SH-SY5Y (cell line): Measurements from ENCODE around the gene PCDHA6.

Experiments
- GATA2 ChIP-seq: IDR thresholded peaks from 2 replicates; pipeline ENCODE4 v1.6.1; 2011; ENCODE audit warnings: mild to moderate bottlenecking, low read depth, low read length
- GATA3 ChIP-seq: IDR thresholded peaks from 2 replicates; pipeline ENCODE4 v1.6.1; 2011; ENCODE audit warnings: low read depth, mild to moderate bottlenecking, low read length, moderate library complexity

DNA sequence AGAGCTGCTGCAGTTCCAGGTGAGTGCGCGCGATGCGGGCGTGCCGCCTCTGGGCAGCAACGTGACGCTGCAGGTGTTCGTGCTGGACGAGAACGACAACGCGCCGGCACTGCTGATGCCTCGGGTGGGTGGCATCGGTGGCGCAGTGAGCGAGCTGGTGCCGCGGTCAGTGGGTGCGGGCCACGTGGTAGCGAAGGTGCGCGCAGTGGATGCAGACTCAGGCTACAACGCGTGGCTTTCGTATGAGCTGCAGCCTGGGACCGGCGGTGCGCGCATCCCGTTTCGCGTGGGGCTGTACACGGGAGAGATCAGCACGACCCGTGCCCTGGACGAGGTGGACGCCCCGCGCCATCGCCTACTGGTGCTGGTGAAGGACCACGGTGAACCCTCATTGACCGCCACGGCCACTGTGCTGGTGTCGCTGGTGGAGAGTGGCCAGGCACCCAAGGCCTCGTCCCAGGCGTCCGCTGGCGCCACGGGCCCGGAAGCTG is 24.9 kb upstream of the PCDHA6 start:
- TF ChIP-seq GATA3 (no peak), GATA2 (no peak)
